ENCODE results near the gene CYSTM1. TPM values are rescaled to one million over a fixed set of nuclear protein-coding genes. Genes with fewer than 3 reads are reported as not detected.
A peak's percentile ranks its signal among the peaks of the same experiment; 100 is the strongest.

CYSTM1 gene
- total and polyA plus RNA-seq, 2 experiments from 2014 or later: 16.0 to 42.3 TPM

GRCh38 chr5:140207250-140207964 lies 32.4 kb downstream of the CYSTM1 start:
- H3K36me3 ChIP-seq (ENCODE audit: low read depth): peaks cover 4% of the 10 kb centered on the region; the same call in 1 of the 2 replicates
- 54 to 68% methylated on average over 2 of the region's 2 CpGs for WGBS, 2 experiments (ENCODE audit: low coverage in 1 of 2, low lambda C conversion rate in 2 of 2, missing lambda C conversion rate in 2 of 2)
- no peaks in the 10 kb centered on the region for H3K9me2 ChIP-seq (ENCODE audit: insufficient read depth)

GRCh38 chr5:140208065-140208464 lies 33.1 kb downstream of the CYSTM1 start:
- no peaks in the 10 kb centered on the region for H3K9me3 ChIP-seq (ENCODE audit: low read depth)
- no peak overlapping the region for H3K9ac ChIP-seq
- H3F3A ChIP-seq (ENCODE audit: insufficient read depth): no peaks in the 10 kb centered on the region
- H3K27me3 ChIP-seq (replicated peaks; ENCODE audit: insufficient read depth): no peaks in the 10 kb centered on the region
- DNase-seq: no peak
- H3K27ac ChIP-seq: no peak overlapping the region
- H3K4me2 ChIP-seq (ENCODE audit: unreplicated experiment): no peak overlapping the region
- peaks cover 11% of the 10 kb centered on the region for H3K4me1 ChIP-seq (ENCODE audit: insufficient read depth)
- in situ Hi-C loops (cut with MboI): no loop called here
- no peaks in the 10 kb centered on the region for H3K79me2 ChIP-seq (ENCODE audit: insufficient read depth)
- peaks cover 3% of the 10 kb centered on the region; the same call in 1 of the 2 replicates for H3K36me3 ChIP-seq (ENCODE audit: low read depth)
- TF ChIP-seq EZH2 (IDR thresholded peaks at IDR 0.05; ENCODE audit: insufficient read depth, poor library complexity, severe bottlenecking) (no peak), EZH2phosphoT487 (IDR thresholded peaks at IDR 0.05; ENCODE audit: insufficient read depth, low read depth) (no peak)
- no peaks in the 10 kb centered on the region for H3K9me2 ChIP-seq (ENCODE audit: insufficient read depth)
- H4K20me1 ChIP-seq (ENCODE audit: insufficient read depth): no peaks in the 10 kb centered on the region
- H2AFZ ChIP-seq: no peak overlapping the region
- no peak overlapping the region for H3K4me3 ChIP-seq

More at GRCh38 chr5:140207250-140207964, 32.4 kb downstream of the CYSTM1 start:
- Histone ChIP-seq H3K4me3 (no peak overlapping the region), H3K4me2 (ENCODE audit: unreplicated experiment) (no peak overlapping the region), H3K9ac (no peak overlapping the region), H3K9me3 (ENCODE audit: low read depth) (no peaks in the 10 kb centered on the region), H3F3A (ENCODE audit: insufficient read depth) (no peaks in the 10 kb centered on the region), H3K27me3 (replicated peaks; ENCODE audit: insufficient read depth) (no peaks in the 10 kb centered on the region), H3K27ac (no peak overlapping the region), H3K4me1 (ENCODE audit: insufficient read depth) (peaks cover 11% of the 10 kb centered on the region), H4K20me1 (ENCODE audit: insufficient read depth) (no peaks in the 10 kb centered on the region), H2AFZ (no peak overlapping the region), H3K79me2 (ENCODE audit: insufficient read depth) (no peaks in the 10 kb centered on the region)
- DNase-seq: no peak
- in situ Hi-C loops (cut with MboI): no loop called here
- no peak for TF ChIP-seq EZH2 (IDR thresholded peaks at IDR 0.05; ENCODE audit: insufficient read depth, poor library complexity, severe bottlenecking)
- no peak for TF ChIP-seq EZH2phosphoT487 (IDR thresholded peaks at IDR 0.05; ENCODE audit: insufficient read depth, low read depth)

DNA sequence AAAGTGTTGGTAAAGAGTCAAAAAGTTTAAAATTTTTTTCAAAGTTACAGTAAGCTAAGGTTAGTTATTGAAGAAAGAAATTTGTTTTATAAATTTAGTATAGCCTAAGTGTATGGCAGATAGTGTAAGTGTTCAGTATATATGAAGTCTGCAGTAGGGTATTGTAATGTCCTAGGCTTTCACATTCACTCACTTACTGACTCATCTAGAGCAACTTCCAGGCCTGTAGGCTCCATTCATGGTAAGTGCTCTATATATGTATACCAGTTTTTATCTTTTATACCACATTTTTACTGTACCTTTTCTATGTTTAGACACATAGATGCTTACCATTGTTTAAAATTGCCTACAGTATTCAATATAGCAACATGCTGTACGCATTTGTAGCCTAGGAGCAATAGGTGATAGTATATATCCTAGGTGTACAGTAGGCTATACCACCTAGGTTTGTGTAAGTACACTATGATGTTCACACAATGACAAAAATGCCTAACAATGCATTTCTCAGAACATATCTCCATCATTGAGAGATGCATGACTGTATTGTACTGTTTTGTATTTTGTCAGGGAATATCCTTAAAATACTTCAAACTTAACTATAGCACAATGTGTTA lies 38.5 kb downstream of the CYSTM1 start:
- TF ChIP-seq EZH2phosphoT487 (IDR thresholded peaks at IDR 0.05; ENCODE audit: insufficient read depth, low read depth): no peak
- TF ChIP-seq EZH2 (IDR thresholded peaks at IDR 0.05; ENCODE audit: insufficient read depth, poor library complexity, severe bottlenecking): no peak
- Histone ChIP-seq H3F3A (ENCODE audit: insufficient read depth) (no peaks in the 10 kb centered on the region), H2AFZ (no peak overlapping the region), H3K4me2 (ENCODE audit: unreplicated experiment) (no peak overlapping the region), H3K9ac (no peak overlapping the region), H4K20me1 (ENCODE audit: insufficient read depth) (no peaks in the 10 kb centered on the region), H3K27ac (no peak overlapping the region), H3K9me3 (ENCODE audit: low read depth) (no peaks in the 10 kb centered on the region), H3K36me3 (ENCODE audit: low read depth) (no peaks in the 10 kb centered on the region), H3K79me2 (ENCODE audit: insufficient read depth) (no peaks in the 10 kb centered on the region), H3K9me2 (ENCODE audit: insufficient read depth) (no peaks in the 10 kb centered on the region), H3K4me3 (no peak overlapping the region), H3K27me3 (replicated peaks; ENCODE audit: insufficient read depth) (no peaks in the 10 kb centered on the region), H3K4me1 (ENCODE audit: insufficient read depth) (no peaks in the 10 kb centered on the region)
- in situ Hi-C loops (cut with MboI): no loop called here
- no peak for DNase-seq
- 97% methylated on average over 1 of the region's 1 CpG for WGBS, 2 experiments (ENCODE audit: low coverage in 1 of 2, low lambda C conversion rate in 2 of 2, missing lambda C conversion rate in 2 of 2)

GRCh38 chr5:140214831-140215230 lies 39.8 kb downstream of the CYSTM1 start:
- TF ChIP-seq EZH2phosphoT487 (IDR thresholded peaks at IDR 0.05; ENCODE audit: insufficient read depth, low read depth) (no peak), EZH2 (IDR thresholded peaks at IDR 0.05; ENCODE audit: insufficient read depth, poor library complexity, severe bottlenecking) (no peak)
- Histone ChIP-seq H2AFZ (no peak overlapping the region), H3K9me3 (ENCODE audit: low read depth) (no peaks in the 10 kb centered on the region), H3F3A (ENCODE audit: insufficient read depth) (peaks cover 7% of the 10 kb centered on the region), H3K27ac (no peak overlapping the region), H3K4me3 (no peak overlapping the region), H3K9me2 (ENCODE audit: insufficient read depth) (no peaks in the 10 kb centered on the region), H3K36me3 (ENCODE audit: low read depth) (no peaks in the 10 kb centered on the region), H4K20me1 (ENCODE audit: insufficient read depth) (no peaks in the 10 kb centered on the region), H3K79me2 (ENCODE audit: insufficient read depth) (no peaks in the 10 kb centered on the region), H3K27me3 (replicated peaks; ENCODE audit: insufficient read depth) (no peaks in the 10 kb centered on the region), H3K9ac (no peak overlapping the region), H3K4me2 (ENCODE audit: unreplicated experiment) (no peak overlapping the region), H3K4me1 (ENCODE audit: insufficient read depth) (peaks cover 3% of the 10 kb centered on the region)
- in situ Hi-C loops (cut with MboI): no loop called here
- 68 to 69% methylated on average over 4 of the region's 4 CpGs for WGBS, 2 experiments (ENCODE audit: low coverage in 1 of 2, low lambda C conversion rate in 2 of 2, missing lambda C conversion rate in 2 of 2)
- peak; percentile 38 for DNase-seq

All from GM23248 (cell line).